ENCODE measurements around the gene DAPK1.
"Not testable (repeated sequence)": the region's sequence is repeated elsewhere in the genome, so short reads cannot be mapped to it uniquely, and the experiment has no call there.

The DAPK1 gene

GRCh38 chr9:87548159-87548558 is 50.5 kb downstream of the DAPK1 start:
- DNase-seq = no peak

GRCh38 chr9:87549088-87549487 is 51.4 kb downstream of the DAPK1 start:
- DNase-seq = not testable (repeated sequence)

GRCh38 chr9:87549791-87550190 is 52.1 kb downstream of the DAPK1 start:
- DNase-seq = no peak

- DNase-seq = no peak
These were observed 52.7 kb downstream of the DAPK1 start for GRCh38 chr9:87550253-87550954.

- DNase-seq = no peak
These were observed 54.1 kb downstream of the DAPK1 start for GRCh38 chr9:87551772-87552217.

- no peak for DNase-seq
These were observed 56.7 kb downstream of the DAPK1 start for GRCh38 chr9:87554171-87554910.

- no peak for DNase-seq
These were observed 57.3 kb downstream of the DAPK1 start for GRCh38 chr9:87554976-87555375.

GRCh38 chr9:87556039-87556438 is 58.4 kb downstream of the DAPK1 start:
- no peak for DNase-seq

- DNase-seq = no peak
These were observed 59.2 kb downstream of the DAPK1 start for GRCh38 chr9:87556821-87557220.

- DNase-seq = no peak
These were observed 60.3 kb downstream of the DAPK1 start for GRCh38 chr9:87557996-87558395.

GRCh38 chr9:87558606-87559190 is 61.0 kb downstream of the DAPK1 start:
- no peak for DNase-seq

GRCh38 chr9:87562062-87562461 is 64.4 kb downstream of the DAPK1 start:
- DNase-seq = no peak

- DNase-seq = no peak
These were observed 65.0 kb downstream of the DAPK1 start for GRCh38 chr9:87562530-87563170.

- no peak for DNase-seq
These were observed 66.4 kb downstream of the DAPK1 start for GRCh38 chr9:87564111-87564510.

- no peak for DNase-seq
These were observed 67.1 kb downstream of the DAPK1 start for GRCh38 chr9:87564791-87565241.

GRCh38 chr9:87567001-87567400 is 69.3 kb downstream of the DAPK1 start:
- DNase-seq = no peak

- no peak for DNase-seq
These were observed 69.9 kb downstream of the DAPK1 start for GRCh38 chr9:87567571-87567970.

- no peak for DNase-seq
These were observed 70.3 kb downstream of the DAPK1 start for GRCh38 chr9:87567983-87568382.

GRCh38 chr9:87568401-87568800 is 70.7 kb downstream of the DAPK1 start:
- DNase-seq = no peak

GRCh38 chr9:87569008-87569509 is 71.4 kb downstream of the DAPK1 start:
- no peak for DNase-seq

GRCh38 chr9:87569518-87569917 is 71.9 kb downstream of the DAPK1 start:
- DNase-seq = no peak

GRCh38 chr9:87570000-87570908 is 72.6 kb downstream of the DAPK1 start:
- DNase-seq = no peak

Measured in stimulated activated CD4-positive, alpha-beta T cell treated with anti-CD3 and anti-CD28 coated beads, Interleukin-2, amount 100 ng/mL, for 24 hours (primary cell).